H1 (cell line): ENCODE data around the gene VN1R5. TPM values are rescaled to one million over a fixed set of nuclear protein-coding genes. Genes with fewer than 3 reads are reported as not detected.

ENCODE experiments used
- CTCF ChIA-PET: fragments of 300-600 bp; sonication (Branson Sonifier 250); formaldehyde crosslinking; loops from one replicate; lab custom pipeline; 2021; ENCODE audit not compliant: partially characterized antibody; lab: Charles Lee
- POLR2A ChIA-PET: fragments of 300-600 bp; sonication (Branson Sonifier 250); formaldehyde crosslinking; loops from one replicate; lab custom pipeline; 2021; ENCODE audit warnings: inconsistent platforms; ENCODE audit not compliant: partially characterized antibody; lab: Charles Lee
- DNase-seq, 2 experiments: peaks; one replicate each; pipeline versions ENCODE4 v3.0.0 to v3.0.0-alpha.2; 2010 to 2022; ENCODE audit warnings: low spot score in 2 of 2, low read depth in 1 of 2, mixed read lengths in 1 of 2
- FAIRE-seq: peaks from 2 replicates; lab custom pipeline; 2011; peaks lifted over from hg19 to GRCh38; lab: Jason Lieb, UNC
- H2AFZ ChIP-seq: 2 replicates; pipeline ENCODE4 v1.8.1; 2012; ENCODE audit warnings: low read length, inconsistent platforms
- H2AK5ac ChIP-seq: 2 replicates; pipeline ENCODE4 v1.6.1; 2013; ENCODE audit warnings: low read depth, low read length
- H2BK120ac ChIP-seq: replicated peaks from 2 replicates; pipeline ENCODE3; 2013; ENCODE audit warnings: low read depth, low read length, inconsistent platforms
- H2BK12ac ChIP-seq: 2 replicates; pipeline ENCODE4 v1.6.1; 2013; ENCODE audit warnings: low read depth, low read length
- H2BK15ac ChIP-seq: 2 replicates; pipeline ENCODE4 v1.6.1; 2013; ENCODE audit warnings: low read length
- H2BK20ac ChIP-seq: 2 replicates; pipeline ENCODE4 v1.6.1; 2013; ENCODE audit warnings: low read length
- H2BK5ac ChIP-seq: 2 replicates; pipeline ENCODE4 v1.6.1; 2013; ENCODE audit warnings: low read depth, low read length
- H3K14ac ChIP-seq: 2 replicates; pipeline ENCODE4 v1.6.1; 2013; ENCODE audit warnings: inconsistent platforms; ENCODE audit not compliant: insufficient read length
- H3K18ac ChIP-seq: 2 replicates; pipeline ENCODE4 v1.6.1; 2013; ENCODE audit warnings: low read length; ENCODE audit errors: extremely low read depth
- H3K23ac ChIP-seq: 2 replicates; pipeline ENCODE4 v1.6.1; 2013; ENCODE audit warnings: inconsistent platforms; ENCODE audit not compliant: insufficient read length
- H3K23me2 ChIP-seq: 2 replicates; pipeline ENCODE4 v1.6.1; 2013; ENCODE audit warnings: low read depth, low read length
- H3K27ac ChIP-seq: 2 replicates; pipeline ENCODE4 v1.6.1; 2011; ENCODE audit warnings: low read depth, low read length, inconsistent platforms
- H3K27me3 ChIP-seq, 4 experiments: replicated peaks in 1 of 4; 1 replicate in 1 of 4; 2 replicates in 3 of 4; pipeline versions ENCODE4 v1.6.1 to v1.8.1; 2011 to 2013; ENCODE audit warnings: low read length in 3 of 4, mild to moderate bottlenecking in 3 of 4, inconsistent platforms in 2 of 4, mixed read lengths in 2 of 4, moderate library complexity in 1 of 4; ENCODE audit not compliant: control insufficient read depth in 3 of 4, insufficient read depth in 3 of 4; ENCODE audit errors: extremely low read depth in 1 of 4
- H3K36me3 ChIP-seq, 4 experiments: 2 replicates each; pipeline versions ENCODE4 v1.6.1 to v1.8.1; 2011 to 2013; ENCODE audit warnings: mild to moderate bottlenecking in 4 of 4, low read length in 3 of 4, moderate library complexity in 2 of 4, control low read depth in 1 of 4, inconsistent platforms in 1 of 4; ENCODE audit not compliant: insufficient read depth in 4 of 4, control insufficient read depth in 2 of 4
- H3K4ac ChIP-seq: replicated peaks from 2 replicates; pipeline ENCODE3; 2013; ENCODE audit warnings: low read length, low read depth, mixed read lengths, inconsistent platforms; ENCODE audit not compliant: insufficient read length
- H3K4me1 ChIP-seq, 4 experiments: replicated peaks in 1 of 4; 1 replicate in 1 of 4; 2 replicates in 3 of 4; pipeline versions ENCODE4 v1.6.1 to v1.8.1; 2011 to 2013; ENCODE audit warnings: low read length in 3 of 4, inconsistent platforms in 2 of 4, mixed read lengths in 1 of 4; ENCODE audit not compliant: insufficient read depth in 4 of 4, control insufficient read depth in 3 of 4
- H3K4me2 ChIP-seq, 2 experiments: 2 replicates each; pipeline versions ENCODE4 v1.6.1 to v1.8.1; 2011 to 2013; ENCODE audit warnings: low read depth in 2 of 2, low read length in 2 of 2, control low read depth in 1 of 2, inconsistent platforms in 1 of 2, mild to moderate bottlenecking in 1 of 2; ENCODE audit not compliant: insufficient read depth in 1 of 2
- H3K4me3 ChIP-seq, 4 experiments: fragments of 200-600, 300-600 bp in 1 of 4; sonication (generic), shearing (Covaris generic), sonication (Bioruptor Twin) in 1 of 4; 2 replicates each; pipeline versions ENCODE4 v1.5.1 to v1.8.1; 2011 to 2016; ENCODE audit warnings: low read length in 4 of 4, low read depth in 3 of 4, control low read depth in 2 of 4, inconsistent platforms in 2 of 4, mild to moderate bottlenecking in 2 of 4, mixed read lengths in 1 of 4, moderate library complexity in 1 of 4; ENCODE audit not compliant: insufficient read depth in 2 of 4; ENCODE audit errors: extremely low read depth in 1 of 4
- H3K56ac ChIP-seq: replicated peaks from 2 replicates; pipeline ENCODE3; 2013; ENCODE audit warnings: low read depth, mild to moderate bottlenecking, mixed read lengths, low read length, inconsistent platforms; ENCODE audit not compliant: insufficient read length
- H3K79me1 ChIP-seq: 2 replicates; pipeline ENCODE4 v1.6.1; 2013; ENCODE audit warnings: low read depth, low read length, control low read depth
- H3K79me2 ChIP-seq, 2 experiments: 2 replicates each; pipeline versions ENCODE4 v1.6.1 to v1.8.1; 2012 to 2013; ENCODE audit warnings: low read length in 2 of 2, mild to moderate bottlenecking in 2 of 2, inconsistent platforms in 1 of 2; ENCODE audit not compliant: insufficient read depth in 2 of 2, control insufficient read depth in 1 of 2
- H3K9ac ChIP-seq, 4 experiments: replicated peaks in 1 of 4; 1 replicate in 1 of 4; 2 replicates in 3 of 4; pipeline versions ENCODE4 v1.6.1 to v1.8.1; 2011 to 2013; ENCODE audit warnings: low read depth in 3 of 4, low read length in 3 of 4, control low read depth in 2 of 4, mild to moderate bottlenecking in 2 of 4, moderate library complexity in 2 of 4, inconsistent platforms in 1 of 4; ENCODE audit errors: extremely low read depth in 1 of 4
- H3K9me3 ChIP-seq, 2 experiments: 2 replicates each; pipeline versions ENCODE4 v1.6.1 to v1.8.1; 2012 to 2013; ENCODE audit warnings: mild to moderate bottlenecking in 2 of 2, moderate library complexity in 2 of 2, control low read depth in 1 of 2, inconsistent platforms in 1 of 2, low read depth in 1 of 2, low read length in 1 of 2, mixed read lengths in 1 of 2; ENCODE audit not compliant: insufficient read depth in 2 of 2
- H4K20me1 ChIP-seq, 2 experiments: replicated peaks in 1 of 2; 2 replicates each; pipeline versions ENCODE3 to v1.8.1; 2011 to 2013; ENCODE audit warnings: inconsistent platforms in 2 of 2, low read length in 2 of 2, mild to moderate bottlenecking in 1 of 2; ENCODE audit not compliant: insufficient read depth in 2 of 2, control insufficient read depth in 1 of 2
- H4K5ac ChIP-seq: 2 replicates; pipeline ENCODE4 v1.6.1; 2013; ENCODE audit warnings: low read length, low read depth, mixed read lengths, inconsistent platforms; ENCODE audit not compliant: insufficient read length
- H4K8ac ChIP-seq: 2 replicates; pipeline ENCODE4 v1.8.0; 2013; ENCODE audit warnings: mild to moderate bottlenecking, moderate library complexity, low read length, inconsistent platforms; ENCODE audit not compliant: insufficient read depth; ENCODE audit errors: extremely low read depth
- H4K91ac ChIP-seq: replicated peaks from 2 replicates; pipeline ENCODE3; 2013; ENCODE audit warnings: low read length, mixed read lengths, inconsistent platforms; ENCODE audit not compliant: insufficient read length
- RAD21 ChIP-seq, 2 experiments: IDR thresholded peaks in 1 of 2; conservative IDR thresholded peaks in 1 of 2; 2 replicates each; pipeline ENCODE4 v1.6.1; 2011; ENCODE audit warnings: low read depth in 2 of 2, low read length in 2 of 2, improper control_type of control experiment in 1 of 2, inconsistent platforms in 1 of 2, mild to moderate bottlenecking in 1 of 2, moderate library complexity in 1 of 2
- SP2 ChIP-seq: IDR thresholded peaks from 2 replicates; pipeline ENCODE4 v1.6.1; 2012; ENCODE audit warnings: mild to moderate bottlenecking, low read length, inconsistent platforms
- SP4 ChIP-seq: IDR thresholded peaks from 2 replicates; pipeline ENCODE4 v1.6.1; 2012; ENCODE audit warnings: low read length, inconsistent platforms
- WGBS, 2 experiments: shearing (Covaris generic) in 1 of 2; methylation state at CpG; one replicate each; pipeline versions ENCODE4 v1.1.6 to v1.1.7; 2013 to 2015; ENCODE audit warnings: low lambda C conversion rate in 2 of 2, mixed read lengths in 2 of 2, inconsistent platforms in 1 of 2, low coverage in 1 of 2, missing lambda C conversion rate in 1 of 2; ENCODE audit not compliant: insufficient replicate concordance in 2 of 2, insufficient coverage in 1 of 2, insufficient read length in 1 of 2; ENCODE audit errors: extremely low coverage in 1 of 2, missing lambda C conversion rate in 1 of 2; 5-methylcytosine and 5-hydroxymethylcytosine counted together
- polyA plus RNA-seq, 7 experiments: library from polyadenylated mRNA; depleted of rRNA in 3 of 7; stranded (reverse) in 5 of 7; unstranded in 2 of 7; fragments of >200 nt in 5 of 7; fragments of 200-250 nt in 2 of 7; gene quantifications; 1 replicate in 5 of 7; 2 replicates in 1 of 7; 4 replicates in 1 of 7; pipeline versions ENCODE4 v1.2.1 to v1.2.3, GENCODE V29; 2011 to 2013; ENCODE audit warnings: missing spikeins in 2 of 7, mixed read lengths in 2 of 7
- total RNA-seq: library from RNA; stranded (reverse); fragmentation: NEBNext Ultra II Directional; extraction: Animal tissue kit (Norgen Biotek cat#: 25700); gene quantifications from 2 replicates; pipeline ENCODE4 v1.2.1, GENCODE V29; 2021
- TF ChIP-seq, protein P1 (sequence below), 3 experiments: IDR thresholded peaks; 1 replicate in 2 of 3; 2 replicates in 1 of 3; pipeline versions ENCODE4 v1.5.1 to v1.6.1; 2011; ENCODE audit warnings: low read length in 3 of 3, mild to moderate bottlenecking in 3 of 3, inconsistent platforms in 2 of 3, low read depth in 1 of 3, moderate library complexity in 1 of 3; ENCODE audit not compliant: insufficient read depth in 1 of 3; ENCODE audit errors: control extremely low read depth in 1 of 3

The VN1R5 gene
- total and polyA plus RNA-seq, 2 of the 8 experiments (the other 6 are each of a cell fraction or from before 2014, with no cell fraction given) = not detected

DNA sequence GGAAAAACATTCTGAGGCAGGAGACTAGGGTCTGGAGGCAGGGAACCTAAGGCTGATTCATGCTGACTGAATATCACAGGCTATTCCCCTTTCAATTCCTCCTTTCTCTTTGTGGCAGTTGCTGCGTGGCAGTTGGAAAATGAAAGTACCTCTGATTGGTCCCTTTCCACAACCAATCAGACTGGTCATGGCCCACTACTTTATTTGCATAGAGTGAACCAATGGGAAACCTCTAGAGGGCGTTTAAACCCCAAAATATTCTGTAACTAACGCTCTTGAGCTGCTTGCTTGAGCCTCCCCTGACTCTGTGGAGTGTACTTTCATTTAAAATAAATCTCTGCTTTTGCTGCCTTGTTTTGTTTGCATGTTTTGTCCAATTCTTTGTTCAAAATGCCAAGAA, 27.7 kb upstream of the VN1R5 start:
- Histone ChIP-seq H3K56ac (no peak overlapping the region), H3K4me2 (no peak overlapping the region), H3K36me3 (no peaks in the 10 kb centered on the region), H2AK5ac (no peak overlapping the region), H3K79me1 (no peaks in the 10 kb centered on the region), H3K27me3 (no peaks in the 10 kb centered on the region)
- CTCF ChIA-PET = interaction anchor here (0.9 kb wide), 1 partner anchor 21 kb away, joined by 3 read pairs; no protein-coding TSS in a partner anchor
- peak in 1 of 2 experiments; percentile 19; a peak in 2 of 4 replicates for TF ChIP-seq RAD21 (IDR thresholded peaks at IDR 0.05 in 1 of 2, conservative IDR thresholded peaks at IDR 0.05 in 1 of 2; ENCODE audit: low read depth in 2 of 2, low read length in 2 of 2)
- TF ChIP-seq, protein P1, sequence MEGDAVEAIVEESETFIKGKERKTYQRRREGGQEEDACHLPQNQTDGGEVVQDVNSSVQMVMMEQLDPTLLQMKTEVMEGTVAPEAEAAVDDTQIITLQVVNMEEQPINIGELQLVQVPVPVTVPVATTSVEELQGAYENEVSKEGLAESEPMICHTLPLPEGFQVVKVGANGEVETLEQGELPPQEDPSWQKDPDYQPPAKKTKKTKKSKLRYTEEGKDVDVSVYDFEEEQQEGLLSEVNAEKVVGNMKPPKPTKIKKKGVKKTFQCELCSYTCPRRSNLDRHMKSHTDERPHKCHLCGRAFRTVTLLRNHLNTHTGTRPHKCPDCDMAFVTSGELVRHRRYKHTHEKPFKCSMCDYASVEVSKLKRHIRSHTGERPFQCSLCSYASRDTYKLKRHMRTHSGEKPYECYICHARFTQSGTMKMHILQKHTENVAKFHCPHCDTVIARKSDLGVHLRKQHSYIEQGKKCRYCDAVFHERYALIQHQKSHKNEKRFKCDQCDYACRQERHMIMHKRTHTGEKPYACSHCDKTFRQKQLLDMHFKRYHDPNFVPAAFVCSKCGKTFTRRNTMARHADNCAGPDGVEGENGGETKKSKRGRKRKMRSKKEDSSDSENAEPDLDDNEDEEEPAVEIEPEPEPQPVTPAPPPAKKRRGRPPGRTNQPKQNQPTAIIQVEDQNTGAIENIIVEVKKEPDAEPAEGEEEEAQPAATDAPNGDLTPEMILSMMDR (IDR thresholded peaks at IDR 0.05; ENCODE audit: control extremely low read depth in 1 of 3, insufficient read depth in 1 of 3, low read depth in 1 of 3, low read length in 3 of 3) = peak in 1 of 3 experiments; percentile 10; a peak in 1 of 4 replicates
- no peak for TF ChIP-seq SP4
- no peak for TF ChIP-seq SP2
- TF ChIP-seq, all 59 proteins: peak for 2
- Histone ChIP-seq H3K4me1 (no peaks in the 10 kb centered on the region), H4K5ac (no peak overlapping the region), H4K20me1 (no peaks in the 10 kb centered on the region), H3K27ac (no peak overlapping the region), H2BK120ac (no peak overlapping the region), H2BK20ac (no peak overlapping the region), H2BK12ac (no peak overlapping the region), H3K23ac (no peak overlapping the region), H4K91ac (no peak overlapping the region), H3K14ac (no peak overlapping the region), H2AFZ (no peak overlapping the region), H3K4ac (no peak overlapping the region), H3K23me2 (no peaks in the 10 kb centered on the region), H3K9ac (no peak overlapping the region), H3K79me2 (no peaks in the 10 kb centered on the region), H3K18ac (no peak overlapping the region), H2BK15ac (no peak overlapping the region), H3K9me3 (peaks cover 10 to 13% of the 10 kb centered on the region in 2 experiments; a peak in 3 of 4 replicates), H3K4me3 (no peak overlapping the region), H4K8ac (no peak overlapping the region), H2BK5ac (no peak overlapping the region)
- DNase-seq (no peak), FAIRE-seq (no peak)
- POLR2A ChIA-PET = interaction anchor here (1.0 kb wide), 1 partner anchor 11 kb away, joined by 3 read pairs; no protein-coding TSS in a partner anchor
- WGBS, 2 experiments = 74% methylated on average over 3 of the region's 3 CpGs; no CpG with 5 or more reads in 1 of the 2 experiments
